Measurements from ENCODE around the gene KIF21B. TPM values are rescaled to one million over a fixed set of nuclear protein-coding genes. Genes with fewer than 3 reads are reported as not detected.

KIF21B gene
- total and polyA plus RNA-seq, 2 of the 8 experiments (the other 6 are each of a cell fraction or from before 2014, with no cell fraction given): 10.8 to 26.5 TPM

DNA sequence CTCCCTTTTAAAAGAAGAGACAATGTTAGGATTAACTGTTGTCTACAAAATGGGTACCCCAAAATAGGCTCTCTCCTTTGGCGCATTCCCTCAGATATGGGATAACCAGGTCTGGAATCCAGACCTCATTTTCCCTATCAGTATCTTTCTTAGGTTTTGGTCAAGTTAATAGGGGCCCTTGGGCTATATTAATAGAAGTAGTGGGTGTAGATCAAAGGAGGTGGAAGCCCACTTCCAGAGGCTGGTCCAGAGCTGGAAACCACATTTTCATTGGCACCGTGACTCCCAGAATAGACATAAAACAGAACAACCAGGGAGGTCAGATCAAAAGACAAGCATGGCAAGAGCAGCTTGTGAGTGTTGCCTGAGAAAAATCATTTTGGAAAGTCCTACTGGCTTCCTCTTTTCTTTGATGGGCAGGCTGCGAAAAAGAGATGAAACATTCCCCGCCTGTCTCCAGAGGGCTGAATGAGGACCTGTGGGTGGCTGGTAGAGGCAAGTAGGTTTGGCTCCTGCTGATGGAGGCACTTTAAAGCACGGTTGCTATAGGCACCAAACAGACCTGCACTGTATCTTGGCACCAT lies 25.8 kb upstream of the KIF21B start:
- Histone ChIP-seq H3K79me2 (ENCODE audit: control insufficient read depth in 1 of 2, insufficient read depth in 2 of 2, low read length in 2 of 2) (no peaks in the 10 kb centered on the region), H2BK20ac (ENCODE audit: low read length) (no peak overlapping the region), H3K4ac (replicated peaks; ENCODE audit: insufficient read length, low read depth, low read length) (no peak overlapping the region), H3K27me3 (replicated peaks in 1 of 4; ENCODE audit: control insufficient read depth in 3 of 4, extremely low read depth in 1 of 4, insufficient read depth in 3 of 4, low read length in 3 of 4) (no peaks in the 10 kb centered on the region), H3K14ac (ENCODE audit: insufficient read length) (no peak overlapping the region), H4K91ac (replicated peaks; ENCODE audit: insufficient read length, low read length) (no peak overlapping the region), H4K8ac (ENCODE audit: extremely low read depth, insufficient read depth, low read length) (no peak overlapping the region), H3K9ac (replicated peaks in 1 of 4; ENCODE audit: extremely low read depth in 1 of 4, low read depth in 3 of 4, low read length in 3 of 4) (no peak overlapping the region), H4K20me1 (replicated peaks in 1 of 2; ENCODE audit: control insufficient read depth in 1 of 2, insufficient read depth in 2 of 2, low read length in 2 of 2) (no peaks in the 10 kb centered on the region), H3K9me3 (ENCODE audit: insufficient read depth in 2 of 2, low read depth in 1 of 2, low read length in 1 of 2) (no peaks in the 10 kb centered on the region), H2BK12ac (ENCODE audit: low read depth, low read length) (no peak overlapping the region), H3K79me1 (ENCODE audit: low read depth, low read length) (no peaks in the 10 kb centered on the region), H3K4me3 (ENCODE audit: extremely low read depth in 1 of 4, insufficient read depth in 2 of 4, low read depth in 3 of 4, low read length in 4 of 4) (no peak overlapping the region), H3K4me1 (replicated peaks in 1 of 4; ENCODE audit: control insufficient read depth in 3 of 4, insufficient read depth in 4 of 4, low read length in 3 of 4) (no peaks in the 10 kb centered on the region; a peak in 1 of 7 replicates), H2BK5ac (ENCODE audit: low read depth, low read length) (no peak overlapping the region), H2BK15ac (ENCODE audit: low read length) (no peak overlapping the region), H3K27ac (ENCODE audit: low read depth, low read length) (no peak overlapping the region), H2AFZ (ENCODE audit: low read length) (no peak overlapping the region), H2BK120ac (replicated peaks; ENCODE audit: low read depth, low read length) (no peak overlapping the region), H3K23me2 (ENCODE audit: low read depth, low read length) (no peaks in the 10 kb centered on the region), H3K23ac (ENCODE audit: insufficient read length) (no peak overlapping the region), H3K36me3 (ENCODE audit: control insufficient read depth in 2 of 4, insufficient read depth in 4 of 4, low read length in 3 of 4) (no peaks in the 10 kb centered on the region), H3K4me2 (ENCODE audit: insufficient read depth in 1 of 2, low read depth in 2 of 2, low read length in 2 of 2) (no peak overlapping the region), H2AK5ac (ENCODE audit: low read depth, low read length) (no peak overlapping the region), H3K18ac (ENCODE audit: extremely low read depth, low read length) (no peak overlapping the region), H4K5ac (ENCODE audit: insufficient read length, low read depth, low read length) (no peak overlapping the region), H3K56ac (replicated peaks; ENCODE audit: insufficient read length, low read depth, low read length) (no peak overlapping the region)
- 90% methylated on average over 5 of the region's 5 CpGs; no CpG with 5 or more reads in 1 of the 2 experiments for WGBS, 2 experiments (ENCODE audit: extremely low coverage in 1 of 2, insufficient coverage in 1 of 2, insufficient read length in 1 of 2, insufficient replicate concordance in 2 of 2, low coverage in 1 of 2, low lambda C conversion rate in 2 of 2, missing lambda C conversion rate in 1 of 2)
- DNase-seq (ENCODE audit: low read depth in 1 of 2, low spot score in 2 of 2) (no peak), FAIRE-seq (no peak)
- CTCF ChIA-PET (ENCODE audit: partially characterized antibody): interaction anchor here (0.7 to 23.3 kb wide), 9 partner anchors 13 to 560 kb away, joined by 3 to 640 read pairs (median 5); partner anchors contain the start of gene KIF21B
- TF ChIP-seq CHD2 (IDR thresholded peaks at IDR 0.05; ENCODE audit: low read length) (no peak), RFX5 (IDR thresholded peaks at IDR 0.05; ENCODE audit: borderline replicate concordance, low read depth, low read length) (no peak), EGR1 (IDR thresholded peaks at IDR 0.05; ENCODE audit: borderline replicate concordance, low read depth, low read length) (no peak), SP4 (IDR thresholded peaks at IDR 0.05; ENCODE audit: low read length) (no peak), TBP (IDR thresholded peaks at IDR 0.05; ENCODE audit: low read depth, low read length) (no peak)
- POLR2A ChIA-PET (ENCODE audit: partially characterized antibody): interaction anchor here (2.6 kb wide), 1 partner anchor 9 kb away, joined by 8 read pairs; no protein-coding TSS in a partner anchor
